CD4-positive, alpha-beta T cell treated with Interleukin-12 subunit alpha and Interleukin-12 subunit beta, for 1 hour (primary cell): Measurements from ENCODE around the gene RPS6KA2.

Experiments
- DNase-seq: peaks from one replicate; pipeline ENCODE4 v3.0.0-alpha.2; 2020

The RPS6KA2 gene

DNA sequence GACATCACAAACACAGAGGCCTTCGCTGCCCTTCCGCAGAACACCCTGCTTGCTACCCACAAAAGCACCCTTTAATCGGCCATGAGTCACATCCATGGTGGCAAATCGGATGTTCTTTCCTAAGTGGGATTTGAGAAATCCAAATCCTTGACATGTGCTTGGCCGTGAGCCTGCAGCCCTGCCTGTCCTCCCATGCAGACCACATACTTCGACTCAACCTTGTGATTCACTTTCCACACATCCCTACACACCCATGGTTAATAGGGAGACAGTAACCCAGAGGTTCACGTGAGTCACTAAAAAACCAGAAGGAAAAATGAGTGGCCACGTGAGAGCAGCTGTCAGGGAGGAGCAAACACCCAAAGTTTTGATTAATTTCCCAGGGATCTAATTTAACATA, 59.9 kb downstream of the RPS6KA2 start:
- DNase-seq, result no peak

DNA sequence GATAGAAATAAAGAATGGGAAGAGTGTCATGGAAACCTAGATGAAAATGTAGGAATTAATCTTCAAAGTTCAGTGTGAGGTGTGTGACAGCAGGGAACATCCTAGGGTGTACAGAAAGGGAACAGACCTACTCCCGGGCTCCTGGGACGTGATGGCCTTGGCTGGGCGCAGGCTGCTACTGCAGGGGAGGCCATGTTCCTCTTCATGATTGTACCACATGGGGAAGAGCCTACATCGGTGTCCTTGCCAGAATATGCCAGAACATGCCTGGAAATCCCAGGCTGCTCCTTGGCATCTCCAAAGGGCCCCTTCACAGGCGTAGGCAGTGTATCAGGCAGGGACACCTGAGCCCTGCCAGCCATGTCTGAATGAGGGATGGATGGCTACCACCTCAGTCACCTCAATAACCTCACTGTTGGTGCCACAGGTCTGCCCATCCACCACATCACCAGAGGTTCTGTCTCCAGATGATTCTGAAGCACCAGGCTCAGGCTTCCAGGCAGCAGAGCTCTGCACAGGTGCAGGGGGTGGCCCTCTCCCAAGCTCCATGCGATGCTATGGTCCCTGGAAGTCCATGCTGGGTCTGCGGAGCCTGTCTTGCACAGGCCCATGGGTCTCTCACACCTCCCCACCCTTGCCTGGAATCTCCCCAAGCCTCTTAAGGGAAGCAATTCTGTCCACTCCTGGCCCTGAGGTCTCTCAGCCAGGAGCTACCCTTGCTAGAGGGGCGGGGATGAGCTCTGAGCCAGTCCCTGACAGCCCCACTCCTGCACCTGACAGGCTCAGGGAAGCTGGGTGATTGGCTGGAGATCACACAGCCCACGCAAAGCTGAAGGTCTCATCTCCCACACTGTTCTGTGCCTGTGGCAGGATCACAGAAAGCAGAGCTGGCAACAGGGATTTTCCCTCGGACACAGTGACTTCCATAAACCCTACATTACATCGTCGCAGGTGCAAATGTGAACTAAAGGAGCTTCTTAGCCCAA, 60.7 kb downstream of the RPS6KA2 start:
- no peak for DNase-seq

DNA sequence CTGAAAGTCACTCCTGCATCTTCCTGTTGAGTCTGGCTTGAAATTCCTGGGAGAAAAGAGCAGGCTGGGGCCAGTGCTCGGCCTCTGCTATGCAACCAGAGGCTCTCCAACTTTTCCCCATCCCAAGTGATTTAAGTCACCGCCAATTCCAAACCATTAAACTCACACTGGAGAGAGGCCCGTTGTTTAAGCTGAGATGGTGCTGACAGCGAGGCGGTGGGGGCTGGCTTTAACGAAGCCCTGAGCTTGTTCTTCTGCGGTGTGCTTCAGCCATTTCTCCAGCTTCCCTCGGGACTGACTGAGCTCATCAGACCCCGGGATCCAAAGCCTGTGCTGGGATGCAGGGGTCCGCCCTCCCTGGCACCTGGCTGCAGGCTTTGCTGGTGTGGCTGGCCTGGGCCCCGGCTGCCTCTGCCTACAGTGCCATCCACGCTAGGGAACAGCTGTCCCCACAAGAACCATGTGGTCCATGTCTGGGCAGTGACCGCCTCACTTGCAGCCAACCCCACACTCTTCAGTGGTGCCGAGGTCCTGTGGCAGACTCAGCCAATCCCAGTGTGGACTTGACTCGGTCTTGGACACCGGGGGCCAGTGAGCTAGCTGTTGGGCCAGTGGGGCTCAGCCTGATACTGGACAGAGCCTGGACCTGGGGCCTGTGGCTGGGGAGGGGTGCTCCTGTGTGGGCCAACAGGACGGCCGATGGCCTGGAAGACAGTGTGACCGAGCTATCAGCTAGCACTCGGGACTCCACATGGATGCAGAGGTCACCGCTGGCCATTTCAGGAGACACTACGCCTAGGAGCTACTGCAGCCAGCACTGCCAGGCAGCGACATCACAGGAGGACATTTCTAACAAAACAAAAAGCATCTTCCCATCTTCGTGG, 61.7 kb downstream of the RPS6KA2 start:
- no peak for DNase-seq

- no peak for DNase-seq
Observed at GRCh38 chr6:166563805-166564204, 63.2 kb downstream of the RPS6KA2 start.

DNA sequence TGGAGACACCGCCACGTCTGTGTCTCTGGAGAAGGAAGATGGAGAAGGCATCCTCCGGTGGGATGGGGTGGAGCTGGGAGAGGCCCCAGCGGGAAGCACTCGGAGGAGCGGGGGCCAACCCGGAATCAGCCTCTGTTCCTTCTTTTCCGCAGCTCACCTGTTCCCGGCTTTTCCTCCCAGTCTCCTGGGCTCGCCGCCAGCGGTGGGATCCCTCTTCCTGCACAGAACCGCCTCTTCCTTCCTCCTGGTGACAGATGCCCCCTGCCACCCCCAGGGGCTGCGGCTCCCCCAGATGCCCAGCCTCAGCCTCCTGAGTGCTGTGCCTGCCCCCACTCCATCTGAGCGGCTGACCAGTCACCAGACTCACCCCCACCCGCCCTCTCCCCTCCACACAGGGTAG, 63.9 kb downstream of the RPS6KA2 start:
- DNase-seq, result no peak

GRCh38 chr6:166562726-166563125, 64.3 kb downstream of the RPS6KA2 start:
- no peak for DNase-seq

DNA sequence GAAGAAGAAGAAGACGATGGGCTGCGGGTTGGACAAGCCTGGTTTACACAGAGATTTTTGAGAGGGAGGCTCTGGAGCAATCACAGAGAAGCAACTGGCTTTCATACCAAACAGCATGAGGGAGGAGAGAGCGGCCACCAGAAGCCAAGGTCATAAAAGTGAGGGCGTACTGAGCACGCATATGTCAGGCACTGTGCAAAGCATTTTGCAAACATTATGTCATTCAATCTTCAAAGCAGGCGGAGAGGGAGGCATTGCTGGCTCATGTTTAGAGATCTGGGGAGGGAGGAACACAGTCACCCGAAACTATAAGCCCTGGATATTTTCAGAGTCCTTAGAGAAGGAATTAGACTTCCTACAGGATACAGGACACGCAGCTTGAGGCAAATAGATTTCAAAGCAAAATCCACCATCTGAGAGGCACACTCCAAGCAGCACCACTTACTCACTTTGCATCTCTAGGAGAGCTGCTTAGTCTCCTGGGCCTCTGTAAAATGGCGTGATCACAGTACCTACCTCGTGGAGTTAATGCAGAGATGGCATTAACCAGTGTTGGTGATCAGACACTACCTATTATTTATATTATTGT, 65.2 kb downstream of the RPS6KA2 start:
- DNase-seq, result no peak

- DNase-seq, result no peak
Observed at GRCh38 chr6:166560222-166560621, 66.8 kb downstream of the RPS6KA2 start.

DNA sequence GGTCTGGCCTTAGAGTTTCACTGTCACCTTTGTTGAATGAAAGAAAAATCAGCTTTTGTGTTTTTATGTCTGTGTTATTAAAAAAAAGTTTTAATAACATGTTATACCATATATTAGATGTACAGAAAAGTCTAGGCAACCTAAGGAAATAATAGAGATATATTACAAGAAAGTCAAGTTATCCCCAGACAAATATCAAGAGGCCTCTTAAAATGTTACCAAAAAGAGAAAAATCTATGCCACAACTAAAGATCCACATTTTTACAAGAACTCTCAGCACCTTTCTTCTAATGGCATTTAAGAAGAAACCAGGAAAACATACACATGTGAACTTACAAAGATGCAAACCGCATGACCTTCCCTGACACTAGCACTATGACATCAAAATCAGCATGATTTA, 67.4 kb downstream of the RPS6KA2 start:
- DNase-seq, result no peak

DNA sequence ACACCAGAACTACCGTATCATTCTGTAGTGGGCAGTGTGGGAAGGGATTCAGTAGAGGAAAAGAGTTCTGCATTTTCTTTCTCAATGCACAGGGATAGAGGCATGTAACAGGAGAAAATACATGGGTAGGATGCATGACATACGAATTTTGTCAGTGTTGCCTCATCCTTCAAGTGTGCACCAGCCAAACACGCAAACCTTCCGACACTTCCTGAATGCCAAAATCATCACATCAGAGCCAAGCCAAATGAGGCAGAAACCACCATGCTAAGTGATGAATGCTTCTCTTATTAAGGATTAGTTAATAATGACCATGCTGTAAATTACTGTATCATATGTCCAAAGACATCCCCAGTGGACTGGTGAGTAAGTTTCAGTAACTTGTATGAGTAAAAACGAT, 67.8 kb downstream of the RPS6KA2 start:
- no peak for DNase-seq

GRCh38 chr6:166558156-166559005, 68.7 kb downstream of the RPS6KA2 start:
- DNase-seq, result no peak

DNA sequence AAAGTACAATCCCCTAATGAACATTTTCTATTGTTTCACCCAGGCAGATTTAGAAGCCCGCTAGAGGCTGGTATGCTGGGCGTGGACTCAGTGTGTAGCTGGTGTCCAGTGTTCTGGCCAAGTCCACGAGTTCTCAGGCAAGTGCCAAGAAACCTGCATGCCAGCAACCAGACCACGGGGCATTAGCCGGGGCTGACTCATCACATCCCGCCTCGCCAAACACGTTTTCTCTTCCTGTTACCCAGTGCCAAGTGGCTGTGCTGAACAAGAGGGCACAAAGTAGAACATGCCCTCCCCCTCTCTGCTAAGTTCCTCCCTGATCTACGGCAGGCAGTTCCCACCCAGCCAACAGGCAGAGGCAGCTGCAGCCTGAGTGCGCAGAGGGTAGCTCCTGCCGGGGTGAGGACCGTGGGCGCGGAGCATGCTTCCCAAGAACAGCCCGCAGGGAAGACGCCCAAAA, 70.2 kb downstream of the RPS6KA2 start:
- DNase-seq, result no peak

GRCh38 chr6:166556336-166556735, 70.7 kb downstream of the RPS6KA2 start:
- DNase-seq, result no peak

GRCh38 chr6:166555086-166555485, 72.0 kb downstream of the RPS6KA2 start:
- no peak for DNase-seq

GRCh38 chr6:166554316-166554715, 72.7 kb downstream of the RPS6KA2 start:
- DNase-seq, result no peak

- no peak for DNase-seq
Observed at GRCh38 chr6:166553563-166554271, 73.3 kb downstream of the RPS6KA2 start.

DNA sequence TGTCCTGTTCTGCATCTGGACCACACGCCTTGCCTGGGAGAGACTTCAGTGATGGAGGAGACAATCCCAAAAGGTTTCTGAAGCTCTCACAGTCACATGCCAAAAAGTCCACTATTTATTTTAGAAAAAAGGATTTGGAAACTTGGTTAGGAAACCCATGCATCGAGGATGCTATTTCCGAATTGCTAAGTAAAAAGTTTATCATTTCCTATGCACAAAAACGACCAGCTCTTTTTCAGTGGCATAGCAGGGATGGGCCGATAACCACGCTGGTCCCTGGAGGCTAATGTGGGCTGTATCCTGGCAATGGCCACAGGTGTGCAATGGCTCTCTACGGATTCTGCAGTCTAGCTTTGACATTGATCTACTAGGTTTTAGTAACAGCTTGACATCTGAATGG, 74.5 kb downstream of the RPS6KA2 start:
- DNase-seq, result no peak

GRCh38 chr6:166551754-166552495, 75.1 kb downstream of the RPS6KA2 start:
- DNase-seq, result no peak

DNA sequence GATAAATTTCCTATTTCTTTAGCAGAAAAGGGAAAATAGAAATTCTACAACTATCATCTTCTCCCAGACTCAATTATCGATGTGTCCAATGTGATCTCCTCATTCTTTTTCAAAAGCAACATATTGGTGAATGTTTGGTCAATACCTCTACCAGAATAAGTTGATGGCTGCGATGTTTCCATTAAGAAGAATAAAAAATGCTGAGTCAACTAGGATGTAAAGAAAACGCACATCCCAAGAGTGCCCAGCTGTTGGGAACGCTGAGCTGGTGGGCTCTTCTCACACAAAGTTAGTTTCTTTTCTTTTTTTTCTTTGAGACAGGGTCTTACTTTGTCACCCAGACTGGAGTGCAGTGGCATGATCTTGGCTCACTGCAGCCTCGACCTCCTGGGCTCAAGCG, 80.4 kb downstream of the RPS6KA2 start:
- no peak for DNase-seq

- no peak for DNase-seq
Observed at GRCh38 chr6:166545156-166546034, 81.7 kb downstream of the RPS6KA2 start.
